ENCODE data around the gene BMP2K. TPM values are rescaled to one million over a fixed set of nuclear protein-coding genes. Genes with fewer than 3 reads are reported as not detected.

BMP2K gene
- total RNA-seq, 2 experiments from 2014 or later, result 43.4 to 61.1 TPM

GRCh38 chr4:78811034-78811433 is 34.9 kb downstream of the BMP2K start:
- intact Hi-C loops (cut with micrococcal nuclease; ENCODE audit: unreplicated experiment), result no loop called here
- no TSS peak for BruUV-seq (replicated peaks)
- Histone ChIP-seq H3K36me3 (ENCODE audit: insufficient read depth, low read length) (peaks cover 38% of the 10 kb centered on the region), H3K4me2 (ENCODE audit: low read length) (no peak overlapping the region), H3K9me3 (ENCODE audit: low read length) (peaks cover 21% of the 10 kb centered on the region; the same call in 1 of the 2 replicates), H2AFZ (ENCODE audit: low read length) (no peak overlapping the region), H3K27ac (ENCODE audit: low read depth, low read length, poor library complexity, severe bottlenecking) (no peak overlapping the region), H3K9me2 (ENCODE audit: insufficient read depth, low read length) (no peaks in the 10 kb centered on the region), H3K4me3 (ENCODE audit: low read depth, low read length, poor library complexity, severe bottlenecking) (no peak overlapping the region), H4K20me1 (ENCODE audit: insufficient read depth, low read length) (no peaks in the 10 kb centered on the region), H3K4me1 (ENCODE audit: insufficient read depth, low read length, poor library complexity, severe bottlenecking) (peaks cover 39% of the 10 kb centered on the region), H3K79me2 (ENCODE audit: insufficient read depth, low read depth, low read length) (peaks cover 70% of the 10 kb centered on the region)
- ChIA-PET POLR2A (interaction anchor here (0.5 to 4.7 kb wide), 16 partner anchors 10 to 750 kb away, joined by 3 to 37 read pairs (median 4); no protein-coding TSS in a partner anchor), CTCF (ENCODE audit: unreplicated experiment) (interaction anchor here (0.7 to 0.8 kb wide), 2 partner anchors 28 to 64 kb away, joined by 3 read pairs; no protein-coding TSS in a partner anchor)
- no peak for TF ChIP-seq EZH2phosphoT487 (IDR thresholded peaks at IDR 0.05; ENCODE audit: borderline replicate concordance, low read depth, low read length)
- TF ChIP-seq CTCF (conservative IDR thresholded peaks at IDR 0.05; ENCODE audit: low read length), result no peak
- no peak for DNase-seq (ENCODE audit: low spot score)

GRCh38 chr4:78818530-78819079 is 42.5 kb downstream of the BMP2K start:
- H2AFZ ChIP-seq (ENCODE audit: low read length), result no peak overlapping the region
- intact Hi-C loops (cut with micrococcal nuclease; ENCODE audit: unreplicated experiment), result loop anchor here (1.0 kb wide), 1 partner anchor 11 kb away; no protein-coding TSS in a partner anchor
- no peak overlapping the region for H3K27ac ChIP-seq (ENCODE audit: low read depth, low read length, poor library complexity, severe bottlenecking)
- no peaks in the 10 kb centered on the region for H3K4me1 ChIP-seq (ENCODE audit: insufficient read depth, low read length, poor library complexity, severe bottlenecking)
- no peaks in the 10 kb centered on the region for H4K20me1 ChIP-seq (ENCODE audit: insufficient read depth, low read length)
- H3K36me3 ChIP-seq (ENCODE audit: insufficient read depth, low read length), result peaks cover 13% of the 10 kb centered on the region; the same call in 1 of the 2 replicates
- peaks cover 2% of the 10 kb centered on the region; the same call in 1 of the 2 replicates for H3K9me3 ChIP-seq (ENCODE audit: low read length)
- TF ChIP-seq CTCF (conservative IDR thresholded peaks at IDR 0.05; ENCODE audit: low read length) (no peak), EZH2phosphoT487 (IDR thresholded peaks at IDR 0.05; ENCODE audit: borderline replicate concordance, low read depth, low read length) (no peak)
- H3K9me2 ChIP-seq (ENCODE audit: insufficient read depth, low read length), result no peaks in the 10 kb centered on the region
- no peak overlapping the region for H3K4me3 ChIP-seq (ENCODE audit: low read depth, low read length, poor library complexity, severe bottlenecking)
- ChIA-PET CTCF (ENCODE audit: unreplicated experiment) (no interaction called here), POLR2A (interaction anchor here (0.6 to 2.8 kb wide), 6 partner anchors 13 to 293 kb away, joined by 3 to 11 read pairs (median 4); no protein-coding TSS in a partner anchor)
- no peak overlapping the region for H3K4me2 ChIP-seq (ENCODE audit: low read length)
- no TSS peak for BruUV-seq (replicated peaks)
- peaks cover 19% of the 10 kb centered on the region; the same call in 1 of the 2 replicates for H3K79me2 ChIP-seq (ENCODE audit: insufficient read depth, low read depth, low read length)
- no peak for DNase-seq (ENCODE audit: low spot score)

GRCh38 chr4:78824001-78824400 is 47.9 kb downstream of the BMP2K start:
- ChIA-PET CTCF (ENCODE audit: unreplicated experiment) (no interaction called here), POLR2A (interaction anchor here (1.0 to 2.5 kb wide), 2 partner anchors 9 to 11 kb away, joined by 4 to 9 read pairs; no protein-coding TSS in a partner anchor)
- H3K4me2 ChIP-seq (ENCODE audit: low read length), result no peak overlapping the region
- no TSS peak for BruUV-seq (replicated peaks)
- intact Hi-C loops (cut with micrococcal nuclease; ENCODE audit: unreplicated experiment), result no loop called here
- H3K79me2 ChIP-seq (ENCODE audit: insufficient read depth, low read depth, low read length), result no peaks in the 10 kb centered on the region; the same call in 1 of the 2 replicates
- H3K4me1 ChIP-seq (ENCODE audit: insufficient read depth, low read length, poor library complexity, severe bottlenecking), result no peaks in the 10 kb centered on the region
- no peak overlapping the region for H3K4me3 ChIP-seq (ENCODE audit: low read depth, low read length, poor library complexity, severe bottlenecking)
- H3K9me2 ChIP-seq (ENCODE audit: insufficient read depth, low read length), result no peaks in the 10 kb centered on the region
- no peak for DNase-seq (ENCODE audit: low spot score)
- H2AFZ ChIP-seq (ENCODE audit: low read length), result no peak overlapping the region
- peaks cover 33% of the 10 kb centered on the region for H3K36me3 ChIP-seq (ENCODE audit: insufficient read depth, low read length)
- no peaks in the 10 kb centered on the region for H4K20me1 ChIP-seq (ENCODE audit: insufficient read depth, low read length)
- no peaks in the 10 kb centered on the region for H3K9me3 ChIP-seq (ENCODE audit: low read length)
- H3K27ac ChIP-seq (ENCODE audit: low read depth, low read length, poor library complexity, severe bottlenecking), result no peak overlapping the region
- TF ChIP-seq EZH2phosphoT487 (IDR thresholded peaks at IDR 0.05; ENCODE audit: borderline replicate concordance, low read depth, low read length), result no peak
- TF ChIP-seq CTCF (conservative IDR thresholded peaks at IDR 0.05; ENCODE audit: low read length), result no peak
